GM12878 (cell line): ENCODE measurements around the gene DNAJA1. TPM values are rescaled to one million over a fixed set of nuclear protein-coding genes. Genes with fewer than 3 reads are reported as not detected.

ENCODE experiments used
- BACH1 ChIP-seq: fragments of 450-650 bp; IDR thresholded peaks from 2 replicates; pipeline ENCODE4 v1.6.1; 2017; ENCODE audit warnings: mild to moderate bottlenecking, borderline replicate concordance
- BHLHE40 ChIP-seq, 2 experiments: fragments of 450-650 bp in 1 of 2; IDR thresholded peaks; 2 replicates each; pipeline ENCODE4 v1.6.1; 2011 to 2017; ENCODE audit warnings: low read depth in 2 of 2, borderline replicate concordance in 1 of 2, improper control_type of control experiment in 1 of 2, low read length in 1 of 2, mild to moderate bottlenecking in 1 of 2
- E4F1 ChIP-seq: fragments of 450-650 bp; IDR thresholded peaks from 2 replicates; pipeline ENCODE4 v1.6.1; 2018; ENCODE audit warnings: borderline replicate concordance, mild to moderate bottlenecking; ENCODE audit not compliant: partially characterized antibody
- HDAC2 ChIP-seq: fragments of 200-600 bp; sonication (generic); IDR thresholded peaks from 2 replicates; pipeline ENCODE4 v1.6.1; 2017
- HDAC6 ChIP-seq: fragments of 200-600 bp; sonication (generic); IDR thresholded peaks from one replicate; pipeline ENCODE4 v1.8.0; 2017; ENCODE audit warnings: antibody characterized with exemption; ENCODE audit not compliant: unreplicated experiment
- IRF5 ChIP-seq: fragments of 450-650 bp; IDR thresholded peaks from 2 replicates; pipeline ENCODE4 v1.6.1; 2017; ENCODE audit warnings: borderline replicate concordance
- MTA2 ChIP-seq: fragments of 450-650 bp; IDR thresholded peaks from 2 replicates; pipeline ENCODE4 v1.6.1; 2016; ENCODE audit warnings: low read depth, mild to moderate bottlenecking, moderate library complexity
- NKRF ChIP-seq: fragments of 450-650 bp; conservative IDR thresholded peaks from 2 replicates; pipeline ENCODE4 v1.6.1; 2017; ENCODE audit warnings: mild to moderate bottlenecking, moderate library complexity
- RELB ChIP-seq: fragments of 450-650 bp; IDR thresholded peaks from 2 replicates; pipeline ENCODE4 v1.6.1; 2017; ENCODE audit warnings: low read depth, mild to moderate bottlenecking, moderate library complexity
- RFX5 ChIP-seq: IDR thresholded peaks from 2 replicates; pipeline ENCODE4 v1.6.1; 2011; ENCODE audit warnings: low read depth, low read length, improper control_type of control experiment
- SP1 ChIP-seq: IDR thresholded peaks from one replicate; pipeline ENCODE4 v1.6.1; 2011; ENCODE audit warnings: low read depth, low read length
- STAT1 ChIP-seq: fragments of 450-650 bp; conservative IDR thresholded peaks from 2 replicates; pipeline ENCODE4 v1.6.1; 2014; ENCODE audit warnings: antibody characterized with exemption, mild to moderate bottlenecking
- ZBTB11 ChIP-seq: fragments of 450-650 bp; formaldehyde crosslinking; IDR thresholded peaks from 2 replicates; pipeline ENCODE4 v1.5.0; 2022; ENCODE audit warnings: mild to moderate bottlenecking, missing genetic modification characterization
- ZNF384 ChIP-seq: IDR thresholded peaks from 2 replicates; pipeline ENCODE4 v1.6.1; 2012; ENCODE audit warnings: low read depth, mild to moderate bottlenecking, low read length, improper control_type of control experiment, borderline replicate concordance
- polyA plus RNA-seq, 11 experiments: library from polyadenylated mRNA; depleted of rRNA in 4 of 11; unstranded in 6 of 11; stranded (reverse) in 5 of 11; fragments of >200 nt; fragmentation: Nextera tagmentation in 4 of 11; fragmentation: Illumina TruSeq in 1 of 11; extraction: Ambion mirVana in 4 of 11; extraction: Trizol in 1 of 11; gene quantifications; 1 replicate in 1 of 11; 2 replicates in 10 of 11; pipeline versions ENCODE4 v1.2.1 to v1.2.3, GENCODE V29; 2011 to 2016; ENCODE audit warnings: inconsistent platforms in 2 of 11, missing spikeins in 2 of 11, low read depth in 1 of 11
- total RNA-seq, 4 experiments: library from RNA; depleted of rRNA in 3 of 4; stranded (reverse); fragments of >200 nt in 3 of 4; fragmentation: Illumina TruSeq in 1 of 4; extraction: Trizol in 1 of 4; gene quantifications; 2 replicates each; pipeline versions ENCODE4 v1.2.1 to v1.2.3, GENCODE V29; 2013 to 2021

The DNAJA1 gene
- total and polyA plus RNA-seq, 10 of the 15 experiments (the other 5 are each of a cell fraction or from before 2014, with no cell fraction given) = 69.7 to 206 (median 146) TPM

- TF ChIP-seq STAT1 = no peak
- no peak for TF ChIP-seq BHLHE40 (IDR thresholded peaks at IDR 0.05; ENCODE audit: borderline replicate concordance in 1 of 2, low read depth in 2 of 2, low read length in 1 of 2)
- TF ChIP-seq ZNF384 = no peak
- TF ChIP-seq NKRF = no peak
- no peak for TF ChIP-seq BACH1
- no peak for TF ChIP-seq MTA2
- TF ChIP-seq IRF5 = no peak
- no peak for TF ChIP-seq RFX5
- no peak for TF ChIP-seq HDAC2
- TF ChIP-seq ZBTB11 (CRISPR knock-in tag) = no peak
- TF ChIP-seq HDAC6 = no peak
- no peak for TF ChIP-seq SP1
- no peak for TF ChIP-seq E4F1
- TF ChIP-seq RELB = no peak
- TF ChIP-seq, all 136 proteins: peak for 0
These were observed 43.9 kb downstream of the DNAJA1 start (continued) for GRCh38 chr9:33068991-33069390.
